ENCODE data around the gene TMPRSS7. TPM values are rescaled to one million over a fixed set of nuclear protein-coding genes. Genes with fewer than 3 reads are reported as not detected.

Gene TMPRSS7
- polyA plus RNA-seq, 1 of the 3 experiments (the other 2 are of a cell fraction) = 0.02 TPM

DNA sequence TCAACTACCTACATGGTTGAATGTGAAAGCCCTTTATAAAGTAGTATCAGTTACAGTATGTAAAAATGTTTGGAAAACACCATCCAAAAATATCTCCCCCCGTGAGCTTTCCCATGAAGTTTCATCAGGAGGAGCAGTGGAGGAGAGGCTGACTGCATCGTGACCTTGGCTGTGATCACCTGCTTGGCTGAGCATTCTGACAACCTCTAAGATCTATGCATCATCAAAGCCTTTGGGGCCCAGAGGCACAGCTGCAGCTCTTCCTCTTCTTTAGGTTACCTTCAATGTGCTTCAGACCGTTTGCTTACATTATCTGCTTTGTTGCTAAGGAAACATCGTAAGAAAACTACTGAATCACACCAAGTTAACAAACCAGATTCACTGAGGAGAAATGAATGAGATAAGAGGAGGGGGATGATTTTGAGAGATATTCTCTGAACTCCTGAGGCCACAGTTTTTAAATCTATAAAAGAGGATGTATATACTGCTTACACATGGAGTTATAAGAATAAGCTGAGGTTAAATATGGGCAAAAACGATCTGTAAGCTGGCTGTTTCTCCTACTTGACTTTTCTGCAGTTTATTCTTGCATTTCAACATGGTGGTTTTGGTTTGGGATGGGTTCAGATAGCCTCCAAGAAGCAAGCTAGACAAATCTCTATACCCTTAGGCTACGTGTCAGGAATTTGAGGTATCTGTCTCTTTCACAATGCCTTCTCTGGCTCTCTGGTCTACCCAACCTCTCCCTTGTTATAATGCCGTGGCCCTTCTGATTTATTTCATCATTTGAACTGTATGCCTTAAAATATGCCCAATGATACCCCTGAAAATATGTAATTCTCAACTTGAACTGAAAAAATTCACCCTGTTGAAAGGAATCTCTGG is 94.5 kb downstream of the TMPRSS7 start (continued):
- TF ChIP-seq FOXM1 (IDR thresholded peaks at IDR 0.05; ENCODE audit: low read depth) = no peak

DNA sequence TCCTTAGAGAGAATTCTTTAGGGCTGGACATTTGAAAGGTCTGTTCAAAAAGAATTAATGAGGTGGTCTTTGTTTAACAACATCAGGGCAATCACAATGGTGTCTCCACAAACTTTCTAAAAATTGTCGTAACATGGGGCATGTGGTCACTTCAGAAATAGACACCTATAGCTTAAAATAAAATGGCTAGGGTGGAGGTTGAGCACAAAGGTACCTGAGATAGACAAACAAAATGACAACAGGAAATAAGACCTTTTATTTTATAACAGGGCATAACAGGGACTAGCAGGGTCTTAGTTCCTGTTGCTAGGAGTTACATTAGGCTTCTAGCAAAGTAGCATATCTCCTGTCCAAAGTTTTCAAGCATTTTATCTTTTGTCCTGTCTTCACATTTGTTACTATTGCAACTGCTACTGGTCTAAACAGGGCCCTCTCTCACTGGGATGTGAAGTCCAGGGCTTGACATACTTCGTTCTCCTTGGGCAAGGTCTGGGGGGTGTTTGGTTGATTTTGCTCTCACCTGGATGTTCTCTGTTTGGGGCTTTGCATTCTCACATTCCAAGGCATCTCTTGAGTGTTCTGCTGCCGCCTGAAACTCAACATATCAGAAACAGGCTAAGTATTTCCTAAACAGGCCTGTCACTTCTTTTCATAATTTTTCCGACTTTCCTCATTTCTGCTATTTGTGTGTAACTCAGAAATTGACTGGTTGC is 95.5 kb downstream of the TMPRSS7 start:
- ChIA-PET POLR2A (no interaction called here), CTCF (interaction anchor here (1.9 kb wide), 1 partner anchor 18 kb away, joined by 7 read pairs; no protein-coding TSS in a partner anchor)
- H2AFZ ChIP-seq (ENCODE audit: low read depth) = no peak overlapping the region
- no peak overlapping the region for H3K27ac ChIP-seq (ENCODE audit: low read depth in 2 of 2, low read length in 1 of 2)
- no peaks in the 10 kb centered on the region for H3K27me3 ChIP-seq (ENCODE audit: insufficient read depth)
- H3K36me3 ChIP-seq (replicated peaks in 1 of 2; ENCODE audit: control insufficient read depth in 1 of 2, insufficient read depth in 2 of 2, low read length in 1 of 2) = peaks cover 0 to 4% of the 10 kb centered on the region in 2 experiments
- DNase-seq = no peak
- H3K4me1 ChIP-seq (ENCODE audit: control insufficient read depth in 1 of 2, insufficient read depth in 2 of 2, low read depth in 1 of 2, low read length in 1 of 2) = peaks cover 0 to 4% of the 10 kb centered on the region in 2 experiments; a peak in 2 of 4 replicates
- no peak overlapping the region for H3K9ac ChIP-seq
- no peaks in the 10 kb centered on the region for H3K9me3 ChIP-seq
- H3K4me3 ChIP-seq (ENCODE audit: low read depth in 2 of 2, low read length in 1 of 2) = no peak overlapping the region
- H3K4me2 ChIP-seq = no peak overlapping the region
- no peaks in the 10 kb centered on the region for H3F3A ChIP-seq (replicated peaks; ENCODE audit: insufficient read depth)
- H3K79me2 ChIP-seq (ENCODE audit: insufficient read depth) = no peaks in the 10 kb centered on the region
- WGBS (ENCODE audit: low lambda C conversion rate) = 78% methylated on average over 4 of the region's 4 CpGs
- no peaks in the 10 kb centered on the region for H4K20me1 ChIP-seq (ENCODE audit: insufficient read depth)
- TF ChIP-seq EZH2phosphoT487 (IDR thresholded peaks at IDR 0.05; ENCODE audit: borderline replicate concordance, low read depth) (no peak), FOXJ3 (CRISPR knock-in tag; IDR thresholded peaks at IDR 0.05) (no peak), TAF1 (IDR thresholded peaks at IDR 0.05; ENCODE audit: borderline replicate concordance, low read depth, low read length) (no peak)
- TF ChIP-seq, protein P1, sequence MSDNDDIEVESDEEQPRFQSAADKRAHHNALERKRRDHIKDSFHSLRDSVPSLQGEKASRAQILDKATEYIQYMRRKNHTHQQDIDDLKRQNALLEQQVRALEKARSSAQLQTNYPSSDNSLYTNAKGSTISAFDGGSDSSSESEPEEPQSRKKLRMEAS (IDR thresholded peaks at IDR 0.05; ENCODE audit: low read depth) = no peak
- TF ChIP-seq, protein P2, sequence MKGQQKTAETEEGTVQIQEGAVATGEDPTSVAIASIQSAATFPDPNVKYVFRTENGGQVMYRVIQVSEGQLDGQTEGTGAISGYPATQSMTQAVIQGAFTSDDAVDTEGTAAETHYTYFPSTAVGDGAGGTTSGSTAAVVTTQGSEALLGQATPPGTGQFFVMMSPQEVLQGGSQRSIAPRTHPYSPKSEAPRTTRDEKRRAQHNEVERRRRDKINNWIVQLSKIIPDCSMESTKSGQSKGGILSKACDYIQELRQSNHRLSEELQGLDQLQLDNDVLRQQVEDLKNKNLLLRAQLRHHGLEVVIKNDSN (IDR thresholded peaks at IDR 0.05; ENCODE audit: borderline replicate concordance, low read depth) = no peak
- TF ChIP-seq, protein P3, sequence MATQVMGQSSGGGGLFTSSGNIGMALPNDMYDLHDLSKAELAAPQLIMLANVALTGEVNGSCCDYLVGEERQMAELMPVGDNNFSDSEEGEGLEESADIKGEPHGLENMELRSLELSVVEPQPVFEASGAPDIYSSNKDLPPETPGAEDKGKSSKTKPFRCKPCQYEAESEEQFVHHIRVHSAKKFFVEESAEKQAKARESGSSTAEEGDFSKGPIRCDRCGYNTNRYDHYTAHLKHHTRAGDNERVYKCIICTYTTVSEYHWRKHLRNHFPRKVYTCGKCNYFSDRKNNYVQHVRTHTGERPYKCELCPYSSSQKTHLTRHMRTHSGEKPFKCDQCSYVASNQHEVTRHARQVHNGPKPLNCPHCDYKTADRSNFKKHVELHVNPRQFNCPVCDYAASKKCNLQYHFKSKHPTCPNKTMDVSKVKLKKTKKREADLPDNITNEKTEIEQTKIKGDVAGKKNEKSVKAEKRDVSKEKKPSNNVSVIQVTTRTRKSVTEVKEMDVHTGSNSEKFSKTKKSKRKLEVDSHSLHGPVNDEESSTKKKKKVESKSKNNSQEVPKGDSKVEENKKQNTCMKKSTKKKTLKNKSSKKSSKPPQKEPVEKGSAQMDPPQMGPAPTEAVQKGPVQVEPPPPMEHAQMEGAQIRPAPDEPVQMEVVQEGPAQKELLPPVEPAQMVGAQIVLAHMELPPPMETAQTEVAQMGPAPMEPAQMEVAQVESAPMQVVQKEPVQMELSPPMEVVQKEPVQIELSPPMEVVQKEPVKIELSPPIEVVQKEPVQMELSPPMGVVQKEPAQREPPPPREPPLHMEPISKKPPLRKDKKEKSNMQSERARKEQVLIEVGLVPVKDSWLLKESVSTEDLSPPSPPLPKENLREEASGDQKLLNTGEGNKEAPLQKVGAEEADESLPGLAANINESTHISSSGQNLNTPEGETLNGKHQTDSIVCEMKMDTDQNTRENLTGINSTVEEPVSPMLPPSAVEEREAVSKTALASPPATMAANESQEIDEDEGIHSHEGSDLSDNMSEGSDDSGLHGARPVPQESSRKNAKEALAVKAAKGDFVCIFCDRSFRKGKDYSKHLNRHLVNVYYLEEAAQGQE (IDR thresholded peaks at IDR 0.05; ENCODE audit: low read depth, low read length) = no peak
- no peaks in the 10 kb centered on the region for H3K9me2 ChIP-seq

Measured in SK-N-SH (cell line).